Measurements from ENCODE around the gene IPO11. TPM values are rescaled to one million over a fixed set of nuclear protein-coding genes. Genes with fewer than 3 reads are reported as not detected.

Gene IPO11
- total and polyA plus RNA-seq, 2 experiments from 2014 or later = 18.7 to 64.7 TPM

DNA sequence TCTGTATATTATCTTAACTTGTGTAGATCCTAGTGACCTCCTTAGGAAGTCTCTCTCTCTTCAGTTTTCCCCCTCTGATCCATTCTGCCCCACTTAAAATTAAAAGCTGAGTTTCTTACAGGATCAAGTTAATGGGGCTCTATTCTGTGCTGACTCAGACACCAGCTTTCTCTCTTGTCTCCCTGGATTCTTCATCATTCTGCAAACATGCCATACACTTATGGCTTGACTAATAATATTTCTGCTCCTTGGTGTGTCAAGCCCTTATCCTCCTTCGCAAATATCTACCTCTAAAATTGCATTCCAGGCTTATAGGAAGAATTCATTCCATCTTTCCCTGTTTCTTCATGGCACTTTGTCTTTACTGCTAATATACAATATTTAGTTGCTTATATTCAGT, 184.1 kb downstream of the IPO11 start (continued):
- TF ChIP-seq NANOG (IDR thresholded peaks at IDR 0.05; ENCODE audit: borderline replicate concordance) (no peak), ZNF331 (CRISPR knock-in tag; IDR thresholded peaks at IDR 0.05; ENCODE audit: low read depth) (no peak), ZNF114 (CRISPR knock-in tag; IDR thresholded peaks at IDR 0.05) (no peak), STAT1 (IDR thresholded peaks at IDR 0.05; ENCODE audit: unreplicated experiment) (no peak), EZH2 (IDR thresholded peaks at IDR 0.05; ENCODE audit: low read depth, unreplicated experiment) (no peak)
- TF ChIP-seq, protein P1, sequence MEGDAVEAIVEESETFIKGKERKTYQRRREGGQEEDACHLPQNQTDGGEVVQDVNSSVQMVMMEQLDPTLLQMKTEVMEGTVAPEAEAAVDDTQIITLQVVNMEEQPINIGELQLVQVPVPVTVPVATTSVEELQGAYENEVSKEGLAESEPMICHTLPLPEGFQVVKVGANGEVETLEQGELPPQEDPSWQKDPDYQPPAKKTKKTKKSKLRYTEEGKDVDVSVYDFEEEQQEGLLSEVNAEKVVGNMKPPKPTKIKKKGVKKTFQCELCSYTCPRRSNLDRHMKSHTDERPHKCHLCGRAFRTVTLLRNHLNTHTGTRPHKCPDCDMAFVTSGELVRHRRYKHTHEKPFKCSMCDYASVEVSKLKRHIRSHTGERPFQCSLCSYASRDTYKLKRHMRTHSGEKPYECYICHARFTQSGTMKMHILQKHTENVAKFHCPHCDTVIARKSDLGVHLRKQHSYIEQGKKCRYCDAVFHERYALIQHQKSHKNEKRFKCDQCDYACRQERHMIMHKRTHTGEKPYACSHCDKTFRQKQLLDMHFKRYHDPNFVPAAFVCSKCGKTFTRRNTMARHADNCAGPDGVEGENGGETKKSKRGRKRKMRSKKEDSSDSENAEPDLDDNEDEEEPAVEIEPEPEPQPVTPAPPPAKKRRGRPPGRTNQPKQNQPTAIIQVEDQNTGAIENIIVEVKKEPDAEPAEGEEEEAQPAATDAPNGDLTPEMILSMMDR (conservative IDR thresholded peaks at IDR 0.05; ENCODE audit: low read depth in 2 of 2) = no peak
- TF ChIP-seq, protein P2, sequence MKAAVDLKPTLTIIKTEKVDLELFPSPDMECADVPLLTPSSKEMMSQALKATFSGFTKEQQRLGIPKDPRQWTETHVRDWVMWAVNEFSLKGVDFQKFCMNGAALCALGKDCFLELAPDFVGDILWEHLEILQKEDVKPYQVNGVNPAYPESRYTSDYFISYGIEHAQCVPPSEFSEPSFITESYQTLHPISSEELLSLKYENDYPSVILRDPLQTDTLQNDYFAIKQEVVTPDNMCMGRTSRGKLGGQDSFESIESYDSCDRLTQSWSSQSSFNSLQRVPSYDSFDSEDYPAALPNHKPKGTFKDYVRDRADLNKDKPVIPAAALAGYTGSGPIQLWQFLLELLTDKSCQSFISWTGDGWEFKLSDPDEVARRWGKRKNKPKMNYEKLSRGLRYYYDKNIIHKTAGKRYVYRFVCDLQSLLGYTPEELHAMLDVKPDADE (IDR thresholded peaks at IDR 0.05) = no peak

DNA sequence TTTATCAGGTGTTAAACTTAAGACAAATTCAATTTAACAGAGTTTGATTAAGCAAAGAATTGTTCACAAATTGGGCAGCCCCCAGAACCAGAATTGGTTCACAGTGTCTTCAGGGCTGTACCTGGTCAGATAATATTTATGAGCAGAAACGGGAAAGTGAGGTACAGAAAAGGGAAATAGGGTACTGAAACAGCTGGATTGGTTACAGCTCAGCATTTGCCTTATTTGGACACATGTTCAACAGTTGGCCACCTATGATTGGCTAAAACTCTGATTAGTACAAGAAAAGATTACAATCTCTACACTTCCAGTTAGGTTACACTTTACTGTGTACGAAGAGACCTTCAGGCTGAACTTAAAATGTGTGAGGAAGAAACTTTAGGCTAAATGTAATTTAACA, 184.8 kb downstream of the IPO11 start:
- H2AFZ ChIP-seq = no peak overlapping the region
- H3K79me2 ChIP-seq (replicated peaks; ENCODE audit: insufficient read depth) = no peaks in the 10 kb centered on the region
- DNase-seq (ENCODE audit: low spot score) (no peak), ATAC-seq (no peak)
- no peak overlapping the region for H3K4me3 ChIP-seq
- H4K20me1 ChIP-seq (replicated peaks; ENCODE audit: insufficient read depth) = no peaks in the 10 kb centered on the region
- H3K36me3 ChIP-seq (ENCODE audit: insufficient read depth) = no peaks in the 10 kb centered on the region
- TF ChIP-seq, protein P3, sequence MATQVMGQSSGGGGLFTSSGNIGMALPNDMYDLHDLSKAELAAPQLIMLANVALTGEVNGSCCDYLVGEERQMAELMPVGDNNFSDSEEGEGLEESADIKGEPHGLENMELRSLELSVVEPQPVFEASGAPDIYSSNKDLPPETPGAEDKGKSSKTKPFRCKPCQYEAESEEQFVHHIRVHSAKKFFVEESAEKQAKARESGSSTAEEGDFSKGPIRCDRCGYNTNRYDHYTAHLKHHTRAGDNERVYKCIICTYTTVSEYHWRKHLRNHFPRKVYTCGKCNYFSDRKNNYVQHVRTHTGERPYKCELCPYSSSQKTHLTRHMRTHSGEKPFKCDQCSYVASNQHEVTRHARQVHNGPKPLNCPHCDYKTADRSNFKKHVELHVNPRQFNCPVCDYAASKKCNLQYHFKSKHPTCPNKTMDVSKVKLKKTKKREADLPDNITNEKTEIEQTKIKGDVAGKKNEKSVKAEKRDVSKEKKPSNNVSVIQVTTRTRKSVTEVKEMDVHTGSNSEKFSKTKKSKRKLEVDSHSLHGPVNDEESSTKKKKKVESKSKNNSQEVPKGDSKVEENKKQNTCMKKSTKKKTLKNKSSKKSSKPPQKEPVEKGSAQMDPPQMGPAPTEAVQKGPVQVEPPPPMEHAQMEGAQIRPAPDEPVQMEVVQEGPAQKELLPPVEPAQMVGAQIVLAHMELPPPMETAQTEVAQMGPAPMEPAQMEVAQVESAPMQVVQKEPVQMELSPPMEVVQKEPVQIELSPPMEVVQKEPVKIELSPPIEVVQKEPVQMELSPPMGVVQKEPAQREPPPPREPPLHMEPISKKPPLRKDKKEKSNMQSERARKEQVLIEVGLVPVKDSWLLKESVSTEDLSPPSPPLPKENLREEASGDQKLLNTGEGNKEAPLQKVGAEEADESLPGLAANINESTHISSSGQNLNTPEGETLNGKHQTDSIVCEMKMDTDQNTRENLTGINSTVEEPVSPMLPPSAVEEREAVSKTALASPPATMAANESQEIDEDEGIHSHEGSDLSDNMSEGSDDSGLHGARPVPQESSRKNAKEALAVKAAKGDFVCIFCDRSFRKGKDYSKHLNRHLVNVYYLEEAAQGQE (IDR thresholded peaks at IDR 0.05; ENCODE audit: unreplicated experiment) = no peak
- TF ChIP-seq JUNB (IDR thresholded peaks at IDR 0.05; ENCODE audit: unreplicated experiment) = no peak
- TF ChIP-seq, protein P1 (conservative IDR thresholded peaks at IDR 0.05; ENCODE audit: low read depth in 2 of 2) = no peak
- no peak for TF ChIP-seq EZH2 (IDR thresholded peaks at IDR 0.05; ENCODE audit: low read depth, unreplicated experiment)
- TF ChIP-seq STAT1 (IDR thresholded peaks at IDR 0.05; ENCODE audit: unreplicated experiment) = no peak
- no peak for TF ChIP-seq NANOG (IDR thresholded peaks at IDR 0.05; ENCODE audit: borderline replicate concordance)
- TF ChIP-seq CREB1 (CRISPR knock-in tag; IDR thresholded peaks at IDR 0.05; ENCODE audit: low read depth) = no peak
- no peak overlapping the region for H3K4me2 ChIP-seq
- H3K4me3 Mint-ChIP-seq = no peak overlapping the region
- no peaks in the 10 kb centered on the region for H3K27me3 ChIP-seq (ENCODE audit: insufficient read depth)
- no peaks in the 10 kb centered on the region for H3K9me2 ChIP-seq (ENCODE audit: insufficient read depth)
- peaks cover 16% of the 10 kb centered on the region for H3K4me1 ChIP-seq (ENCODE audit: insufficient read depth)
- H3K27ac ChIP-seq (ENCODE audit: low read depth) = no peak overlapping the region
- no peaks in the 10 kb centered on the region for H3K9me3 Mint-ChIP-seq
- no peak overlapping the region for H3K27ac Mint-ChIP-seq
- no peaks in the 10 kb centered on the region for H3F3A ChIP-seq (replicated peaks; ENCODE audit: low read depth)
- H3K36me3 Mint-ChIP-seq (ENCODE audit: low read depth) = peaks cover 10% of the 10 kb centered on the region; the same call in 2 of the 3 replicates
- H3K4me1 Mint-ChIP-seq = peaks cover 21% of the 10 kb centered on the region
- no peaks in the 10 kb centered on the region for H3K27me3 Mint-ChIP-seq (ENCODE audit: insufficient read depth, low read depth, poor library complexity)

All from GM23338 (cell line).